KMS-11 (cell line): Measurements from ENCODE around the gene MTMR1.

Experiments
- H2AFZ ChIP-seq: fragments of 200-600 bp; sonication (generic); 2 replicates; pipeline ENCODE4 v1.6.1; 2016; ENCODE audit warnings: antibody characterized with exemption, mixed run types, low read depth
- H3K27ac ChIP-seq: fragments of 200-600 bp; sonication (generic); 2 replicates; pipeline ENCODE4 v1.6.1; 2016; ENCODE audit warnings: mild to moderate bottlenecking, mixed run types
- H3K27me3 ChIP-seq: fragments of 200-600 bp; sonication (generic); 2 replicates; pipeline ENCODE4 v1.6.1; 2017; ENCODE audit warnings: mild to moderate bottlenecking, low read depth, mixed run types, moderate library complexity; ENCODE audit not compliant: insufficient read depth
- H3K36me3 ChIP-seq: fragments of 200-600 bp; sonication (generic); 2 replicates; pipeline ENCODE4 v1.6.1; 2017; ENCODE audit warnings: mild to moderate bottlenecking, mixed run types; ENCODE audit not compliant: insufficient read depth
- H3K4me1 ChIP-seq: fragments of 200-600 bp; sonication (generic); 2 replicates; pipeline ENCODE4 v1.6.1; 2016; ENCODE audit warnings: mild to moderate bottlenecking, low read depth, mixed run types; ENCODE audit not compliant: poor library complexity, severe bottlenecking
- H3K4me2 ChIP-seq: fragments of 200-600 bp; sonication (generic); 2 replicates; pipeline ENCODE4 v1.7.0; 2016; ENCODE audit warnings: mild to moderate bottlenecking, mixed run types
- H3K4me3 ChIP-seq: fragments of 200-600 bp; sonication (generic); IDR thresholded peaks from 2 replicates; pipeline ENCODE4 v1.6.1; 2017; ENCODE audit warnings: low read depth, low read length, mixed read lengths; ENCODE audit not compliant: insufficient read depth
- H3K79me2 ChIP-seq: fragments of 200-600 bp; sonication (generic); 2 replicates; pipeline ENCODE4 v1.6.1; 2016; ENCODE audit warnings: low read depth, mixed run types; ENCODE audit not compliant: insufficient read depth
- H3K9ac ChIP-seq: fragments of 200-600 bp; sonication (generic); 2 replicates; pipeline ENCODE4 v1.6.1; 2016; ENCODE audit warnings: mild to moderate bottlenecking, mixed run types
- H4K20me1 ChIP-seq: fragments of 200-600 bp; sonication (generic); 2 replicates; pipeline ENCODE4 v1.6.1; 2016; ENCODE audit warnings: mild to moderate bottlenecking, mixed run types; ENCODE audit not compliant: insufficient read depth
- CTCF ChIP-seq: fragments of 200-600 bp; sonication (generic); conservative IDR thresholded peaks from 2 replicates; pipeline ENCODE4 v1.6.1; 2017; ENCODE audit warnings: low read depth, mild to moderate bottlenecking, antibody characterized with exemption, low read length, moderate library complexity, mixed read lengths

The MTMR1 gene

GRCh38 chrX:150712619-150713018 is 19.4 kb downstream of the MTMR1 start:
- Histone ChIP-seq H4K20me1 (no peaks in the 10 kb centered on the region), H3K4me1 (peaks cover 5% of the 10 kb centered on the region), H3K4me3 (no peak overlapping the region), H3K27me3 (no peaks in the 10 kb centered on the region), H3K27ac (no peak overlapping the region), H3K79me2 (no peaks in the 10 kb centered on the region), H3K36me3 (no peaks in the 10 kb centered on the region), H3K9ac (no peak overlapping the region), H3K4me2 (no peak overlapping the region), H2AFZ (no peak overlapping the region)
- no peak for TF ChIP-seq CTCF

- no peak overlapping the region for H3K4me3 ChIP-seq
- H3K9ac ChIP-seq: no peak overlapping the region
- H3K4me2 ChIP-seq: no peak overlapping the region
- no peaks in the 10 kb centered on the region for H3K36me3 ChIP-seq
- H4K20me1 ChIP-seq: no peaks in the 10 kb centered on the region
- H3K79me2 ChIP-seq: no peaks in the 10 kb centered on the region
- TF ChIP-seq CTCF: no peak
- no peak overlapping the region for H2AFZ ChIP-seq
- peaks cover 5% of the 10 kb centered on the region for H3K4me1 ChIP-seq
- no peaks in the 10 kb centered on the region for H3K27me3 ChIP-seq
- H3K27ac ChIP-seq: no peak overlapping the region
Observed at GRCh38 chrX:150715184-150715583, 22.0 kb downstream of the MTMR1 start.

- no peak for TF ChIP-seq CTCF
- no peaks in the 10 kb centered on the region for H4K20me1 ChIP-seq
- no peak overlapping the region for H3K9ac ChIP-seq
- H2AFZ ChIP-seq: no peak overlapping the region
- no peaks in the 10 kb centered on the region for H3K79me2 ChIP-seq
- no peak overlapping the region for H3K27ac ChIP-seq
- H3K4me3 ChIP-seq: no peak overlapping the region
- H3K4me1 ChIP-seq: no peaks in the 10 kb centered on the region
- H3K36me3 ChIP-seq: no peaks in the 10 kb centered on the region
- H3K27me3 ChIP-seq: no peaks in the 10 kb centered on the region
- no peak overlapping the region for H3K4me2 ChIP-seq
Observed at GRCh38 chrX:150719621-150720020, 26.4 kb downstream of the MTMR1 start.

GRCh38 chrX:150729956-150730355 is 36.8 kb downstream of the MTMR1 start:
- TF ChIP-seq CTCF: no peak
- H2AFZ ChIP-seq: no peak overlapping the region
- no peaks in the 10 kb centered on the region for H3K36me3 ChIP-seq
- no peak overlapping the region for H3K4me2 ChIP-seq
- no peaks in the 10 kb centered on the region for H3K27me3 ChIP-seq
- no peaks in the 10 kb centered on the region for H3K4me1 ChIP-seq
- H4K20me1 ChIP-seq: no peaks in the 10 kb centered on the region
- no peaks in the 10 kb centered on the region for H3K79me2 ChIP-seq
- H3K27ac ChIP-seq: no peak overlapping the region
- H3K9ac ChIP-seq: no peak overlapping the region
- no peak overlapping the region for H3K4me3 ChIP-seq

GRCh38 chrX:150730719-150731118 is 37.5 kb downstream of the MTMR1 start:
- no peak overlapping the region for H3K4me2 ChIP-seq
- H3K36me3 ChIP-seq: no peaks in the 10 kb centered on the region
- no peaks in the 10 kb centered on the region for H3K4me1 ChIP-seq
- H3K4me3 ChIP-seq: no peak overlapping the region
- no peak overlapping the region for H2AFZ ChIP-seq
- TF ChIP-seq CTCF: no peak
- no peak overlapping the region for H3K27ac ChIP-seq
- no peaks in the 10 kb centered on the region for H3K79me2 ChIP-seq
- H4K20me1 ChIP-seq: no peaks in the 10 kb centered on the region
- H3K27me3 ChIP-seq: no peaks in the 10 kb centered on the region
- H3K9ac ChIP-seq: no peak overlapping the region
